Endodermal cell (in vitro differentiated cells): Measurements from ENCODE around the gene SRD5A1. TPM values are rescaled to one million over a fixed set of nuclear protein-coding genes. Genes with fewer than 3 reads are reported as not detected.

ENCODE experiments used
- DNase-seq: peaks from one replicate; pipeline ENCODE4 v3.0.0-alpha.2; 2017
- H3K27ac ChIP-seq: 2 replicates; pipeline ENCODE4 v1.5.1; 2013; ENCODE audit warnings: mild to moderate bottlenecking, low read depth, low read length, moderate library complexity
- H3K27me3 ChIP-seq: 2 replicates; pipeline ENCODE4 v1.6.1; 2013; ENCODE audit warnings: mild to moderate bottlenecking, low read length, moderate library complexity; ENCODE audit not compliant: insufficient read depth, control insufficient read depth, poor library complexity, severe bottlenecking
- H3K36me3 ChIP-seq: 2 replicates; pipeline ENCODE4 v1.7.0; 2013; ENCODE audit warnings: mild to moderate bottlenecking, low read length, moderate library complexity; ENCODE audit not compliant: control insufficient read depth, insufficient read depth
- H3K4me1 ChIP-seq: one replicate; pipeline ENCODE4 v1.7.0; 2013; ENCODE audit warnings: low read length; ENCODE audit not compliant: control insufficient read depth, insufficient read depth
- H3K4me3 ChIP-seq: 2 replicates; pipeline ENCODE4 v1.5.1; 2013; ENCODE audit warnings: mild to moderate bottlenecking, low read length, moderate library complexity
- H3K9ac ChIP-seq: 2 replicates; pipeline ENCODE4 v1.6.1; 2013; ENCODE audit warnings: mild to moderate bottlenecking, low read length, moderate library complexity; ENCODE audit not compliant: poor library complexity, severe bottlenecking; ENCODE audit errors: extremely low read depth
- H3K9me3 ChIP-seq: 2 replicates; pipeline ENCODE4 v1.6.1; 2013; ENCODE audit warnings: mild to moderate bottlenecking, low read length, moderate library complexity; ENCODE audit not compliant: control insufficient read depth
- H3K27ac Mint-ChIP-seq: 2 replicates; pipeline ENCODE4 v1.8.0; 2020; ENCODE audit warnings: mixed read lengths
- H3K27me3 Mint-ChIP-seq: 2 replicates; pipeline ENCODE4 v1.8.0; 2021; ENCODE audit warnings: mild to moderate bottlenecking, mixed read lengths; ENCODE audit not compliant: insufficient read depth
- H3K36me3 Mint-ChIP-seq: 2 replicates; pipeline ENCODE4 v1.8.0; 2020; ENCODE audit warnings: low read depth, mixed read lengths
- H3K4me1 Mint-ChIP-seq: 2 replicates; pipeline ENCODE4 v1.8.0; 2020; ENCODE audit warnings: mixed read lengths
- H3K4me3 Mint-ChIP-seq: 2 replicates; pipeline ENCODE4 v1.8.0; 2020; ENCODE audit warnings: mild to moderate bottlenecking, moderate library complexity, mixed read lengths
- H3K9me3 Mint-ChIP-seq: 2 replicates; pipeline ENCODE4 v1.8.0; 2020; ENCODE audit warnings: mild to moderate bottlenecking, mixed read lengths
- CTCF ChIP-seq: fragments of 200-600 bp; sonication (generic); conservative IDR thresholded peaks from 2 replicates; pipeline ENCODE4 v1.5.0; 2021; ENCODE audit warnings: antibody characterized with exemption, mild to moderate bottlenecking
- WGBS, 2 experiments: methylation state at CpG; one replicate each; pipeline versions ENCODE4 v1.1.5 to v1.1.7; 2013; ENCODE audit warnings: missing lambda C conversion rate in 2 of 2, mixed read lengths in 1 of 2; ENCODE audit not compliant: insufficient coverage in 1 of 2, insufficient read length in 1 of 2; 5-methylcytosine and 5-hydroxymethylcytosine counted together
- total RNA-seq, 2 donors: library from RNA; stranded (reverse); fragmentation: NEBNext Ultra II Directional in 1 of 2; extraction: Animal tissue kit (Norgen Biotek cat#: 25700) in 1 of 2; gene quantifications; 2 replicates in 1 of 2; 3 replicates in 1 of 2; pipeline ENCODE4 v1.2.1, GENCODE V29; 2021

Gene SRD5A1
- total RNA-seq, 2 donors from 2014 or later: 15.0 to 16.2 TPM

- H3K36me3 ChIP-seq: peaks cover 14% of the 10 kb centered on the region
- no peak overlapping the region for H3K4me3 ChIP-seq
- peaks cover 43% of the 10 kb centered on the region for H3K4me1 Mint-ChIP-seq
- H3K27ac Mint-ChIP-seq: peak overlapping the region; percentile 24
- H3K27me3 Mint-ChIP-seq: no peaks in the 10 kb centered on the region
- no peak overlapping the region for H3K27ac ChIP-seq
- H3K9me3 Mint-ChIP-seq: no peaks in the 10 kb centered on the region
- H3K9ac ChIP-seq: no peak overlapping the region
- no peaks in the 10 kb centered on the region for H3K36me3 Mint-ChIP-seq
- H3K4me1 ChIP-seq: peaks cover 7% of the 10 kb centered on the region
- DNase-seq: no peak
- no peak for TF ChIP-seq CTCF
- H3K4me3 Mint-ChIP-seq: no peak overlapping the region
- H3K9me3 ChIP-seq: no peaks in the 10 kb centered on the region
- H3K27me3 ChIP-seq: no peaks in the 10 kb centered on the region
- 86 to 95% methylated on average over 7 to 13 of the region's 14 CpGs for WGBS, 2 experiments
Measured at GRCh38 chr5:6718161-6718681, 85.0 kb downstream of the SRD5A1 start.

GRCh38 chr5:6718718-6719117 lies 85.5 kb downstream of the SRD5A1 start:
- Mint-ChIP-seq H3K27me3 (no peaks in the 10 kb centered on the region), H3K27ac (no peak overlapping the region), H3K4me3 (no peak overlapping the region), H3K4me1 (peaks cover 48% of the 10 kb centered on the region), H3K36me3 (no peaks in the 10 kb centered on the region), H3K9me3 (no peaks in the 10 kb centered on the region)
- TF ChIP-seq CTCF: no peak
- peaks cover 10% of the 10 kb centered on the region for H3K4me1 ChIP-seq
- no peak overlapping the region for H3K27ac ChIP-seq
- H3K4me3 ChIP-seq: no peak overlapping the region
- no peak for DNase-seq
- 77 to 83% methylated on average over 2 to 5 of the region's 5 CpGs for WGBS, 2 experiments
- H3K9ac ChIP-seq: no peak overlapping the region
- H3K36me3 ChIP-seq: peaks cover 15% of the 10 kb centered on the region
- no peaks in the 10 kb centered on the region for H3K9me3 ChIP-seq
- no peaks in the 10 kb centered on the region for H3K27me3 ChIP-seq

- H3K4me3 Mint-ChIP-seq: no peak overlapping the region
- no peak for DNase-seq
- peaks cover 10% of the 10 kb centered on the region for H3K4me1 ChIP-seq
- 92 to 93% methylated on average over 3 to 5 of the region's 5 CpGs for WGBS, 2 experiments
- H3K27me3 Mint-ChIP-seq: no peaks in the 10 kb centered on the region
- H3K36me3 Mint-ChIP-seq: peaks cover 1% of the 10 kb centered on the region
- H3K4me1 Mint-ChIP-seq: peaks cover 49% of the 10 kb centered on the region
- H3K9me3 ChIP-seq: no peaks in the 10 kb centered on the region
- H3K27me3 ChIP-seq: no peaks in the 10 kb centered on the region
- no peak overlapping the region for H3K27ac ChIP-seq
- H3K27ac Mint-ChIP-seq: no peak overlapping the region
- peaks cover 22% of the 10 kb centered on the region for H3K36me3 ChIP-seq
- H3K4me3 ChIP-seq: no peak overlapping the region
- TF ChIP-seq CTCF: no peak
- no peaks in the 10 kb centered on the region for H3K9me3 Mint-ChIP-seq
- no peak overlapping the region for H3K9ac ChIP-seq
Measured at GRCh38 chr5:6719417-6719816, 86.2 kb downstream of the SRD5A1 start.
